K562 (cell line): ENCODE data around the gene HMGN1. TPM values are rescaled to one million over a fixed set of nuclear protein-coding genes. Genes with fewer than 3 reads are reported as not detected.

Source experiments
- CBX5 ChIP-seq: IDR thresholded peaks from 2 replicates; pipeline ENCODE4 v1.6.1; 2014; ENCODE audit warnings: low read depth, borderline replicate concordance
- FUS ChIP-seq: fragments of 200-400 bp; formaldehyde crosslinking; optimal IDR thresholded peaks from 2 replicates; pipeline ENCODE3; 2017; ENCODE audit warnings: low read depth, low read length
- GATA2 ChIP-seq: sonication (generic); formaldehyde crosslinking; IDR thresholded peaks from 2 replicates; pipeline ENCODE4 v1.4.0; 2020; ENCODE audit warnings: mild to moderate bottlenecking, missing genetic modification reagents
- HINFP ChIP-seq: fragments of 450-650 bp; conservative IDR thresholded peaks from 2 replicates; pipeline ENCODE4 v1.6.1; 2016; ENCODE audit warnings: missing genetic modification characterization, low read depth, mild to moderate bottlenecking, control low read depth, missing compliant biosample characterization
- HMGXB4 ChIP-seq: sonication (generic); formaldehyde crosslinking; IDR thresholded peaks from 2 replicates; pipeline ENCODE4 v1.8.1; 2023; ENCODE audit warnings: mild to moderate bottlenecking, missing genetic modification reagents
- HSF4 ChIP-seq: fragments of 250-450 bp; sonication (Bioruptor Pico); IDR thresholded peaks from 2 replicates; pipeline ENCODE4 v2.1.2; 2022; ENCODE audit warnings: mild to moderate bottlenecking, moderate library complexity, borderline replicate concordance
- KLF6 ChIP-seq: fragments of 250-450 bp; sonication (Bioruptor Pico); IDR thresholded peaks from 2 replicates; pipeline ENCODE4 v1.4.0; 2020; ENCODE audit warnings: mild to moderate bottlenecking, moderate library complexity, borderline replicate concordance
- MLX ChIP-seq, 2 experiments: fragments of 450-650 bp in 1 of 2; sonication (generic) in 1 of 2; formaldehyde crosslinking; conservative IDR thresholded peaks; 2 replicates each; pipeline versions ENCODE4 v1.4.0 to v1.8.1; 2020 to 2022; ENCODE audit warnings: mild to moderate bottlenecking in 1 of 2, missing genetic modification reagents in 1 of 2
- SMARCA5 ChIP-seq: fragments of 450-650 bp; IDR thresholded peaks from 2 replicates; pipeline ENCODE4 v1.6.1; 2016
- SNAPC5 ChIP-seq: fragments of 250-450 bp; sonication (Bioruptor Pico); IDR thresholded peaks from 2 replicates; pipeline ENCODE4 v1.8.0; 2021; ENCODE audit warnings: moderate library complexity, mild to moderate bottlenecking, inconsistent platforms
- SRSF7 ChIP-seq: fragments of 200-400 bp; formaldehyde crosslinking; optimal IDR thresholded peaks from 2 replicates; pipeline ENCODE3; 2017; ENCODE audit warnings: mild to moderate bottlenecking, low read depth, low read length
- THAP7 ChIP-seq: fragments of 250-450 bp; sonication (Bioruptor Pico); IDR thresholded peaks from 2 replicates; pipeline ENCODE4 v1.5.0; 2021
- ZBTB43 ChIP-seq: sonication (generic); formaldehyde crosslinking; IDR thresholded peaks from 2 replicates; pipeline ENCODE4 v1.8.0; 2023; ENCODE audit warnings: mild to moderate bottlenecking, missing genetic modification reagents
- ZC3H8 ChIP-seq: fragments of 450-650 bp; IDR thresholded peaks from 2 replicates; pipeline ENCODE4 v1.6.1; 2017
- ZFP1 ChIP-seq: fragments of 450-650 bp; formaldehyde crosslinking; IDR thresholded peaks from 2 replicates; pipeline ENCODE4 v1.4.0; 2020; ENCODE audit warnings: mild to moderate bottlenecking, mixed read lengths
- ZNF175 ChIP-seq: fragments of 200-800 bp; sonication (Bioruptor generic); IDR thresholded peaks from 2 replicates; pipeline ENCODE4 v1.6.1; 2016; ENCODE audit warnings: low read depth, mild to moderate bottlenecking, missing genetic modification characterization, missing compliant biosample characterization
- ZNF280B ChIP-seq: fragments of 250-450 bp; sonication (Bioruptor Pico); IDR thresholded peaks from 2 replicates; pipeline ENCODE4 v1.5.1; 2021; ENCODE audit warnings: mild to moderate bottlenecking
- ZNF695 ChIP-seq: fragments of 450-650 bp; formaldehyde crosslinking; IDR thresholded peaks from 2 replicates; pipeline ENCODE4 v1.4.0; 2020; ENCODE audit warnings: mild to moderate bottlenecking, moderate library complexity
- ZNF75A ChIP-seq: fragments of 450-650 bp; formaldehyde crosslinking; IDR thresholded peaks from 2 replicates; pipeline ENCODE4 v1.4.0; 2020; ENCODE audit warnings: mild to moderate bottlenecking
- polyA plus RNA-seq, 8 experiments: library from polyadenylated mRNA; depleted of rRNA in 4 of 8; stranded (reverse) in 5 of 8; unstranded in 3 of 8; fragments of >200 nt; fragmentation: Nextera tagmentation in 2 of 8; fragmentation: Illumina TruSeq in 1 of 8; extraction: Ambion mirVana in 2 of 8; extraction: Trizol in 1 of 8; gene quantifications; 2 replicates each; pipeline versions ENCODE4 v1.2.1 to v1.2.3, GENCODE V29; 2011 to 2014; ENCODE audit warnings: inconsistent platforms in 1 of 8, missing spikeins in 1 of 8
- total RNA-seq, 7 experiments: library from RNA; depleted of rRNA in 6 of 7; stranded (reverse); fragments of >200 nt in 6 of 7; fragmentation: Illumina TruSeq in 2 of 7; extraction: Trizol in 2 of 7; gene quantifications; 2 replicates each; pipeline versions ENCODE4 v1.2.1 to v1.2.3, GENCODE V29; 2011 to 2021; ENCODE audit warnings: low replicate concordance in 1 of 7

HMGN1 gene
- total and polyA plus RNA-seq, 9 of the 15 experiments (the other 6 are each of a cell fraction or from before 2014, with no cell fraction given), result 124 to 626 (median 498) TPM

- TF ChIP-seq MLX (CRISPR knock-in tag; conservative IDR thresholded peaks at IDR 0.05) (no peak), ZNF280B (CRISPR knock-in tag) (no peak), ZBTB43 (no peak; the same call in 1 of the 2 replicates), CBX5 (no peak), ZNF75A (no peak), ZNF175 (CRISPR knock-in tag) (peak; percentile 79), HSF4 (CRISPR knock-in tag) (no peak), FUS (no peak), ZC3H8 (no peak), HINFP (peak; percentile 28; the same call in 1 of the 2 replicates), ZNF695 (CRISPR knock-in tag) (no peak), KLF6 (CRISPR knock-in tag) (no peak), SMARCA5 (peak; percentile 71; the same call in 1 of the 2 replicates), SNAPC5 (no peak), HMGXB4 (CRISPR knock-in tag) (no peak), SRSF7 (no peak), THAP7 (0 out of 2 replicates have a peak, but pooled peaks have one; percentile 18), ZFP1 (CRISPR knock-in tag) (no peak), GATA2 (CRISPR knock-in tag) (no peak)
These were observed 31.5 kb downstream of the HMGN1 start (continued) for GRCh38 chr21:39317134-39318090.
